Upper lobe of left lung (tissue), 6 donors: ENCODE data around the gene CAMK1D. TPM values are rescaled to one million over a fixed set of nuclear protein-coding genes. Genes with fewer than 3 reads are reported as not detected.
A peak's percentile ranks its signal among the peaks of the same experiment; 100 is the strongest.
"Not testable (repeated sequence)": the region's sequence is repeated elsewhere in the genome, so short reads cannot be mapped to it uniquely, and the experiment has no call there.

Experiments used
- ATAC-seq, 2 donors: fragments of 200-7000 bp; cut with Tn5 transposase; one replicate each; pipeline ENCODE4 v1.9.1; 2022; ENCODE audit warnings: mild to moderate bottlenecking in 2 of 2, moderate library complexity in 2 of 2; ENCODE audit not compliant: low FRiP score in 2 of 2
- DNase-seq, 2 donors: peaks; one replicate each; pipeline ENCODE4 v3.0.0-alpha.2; 2019 to 2020
- H3K27ac ChIP-seq, 4 donors: fragments of 200-600 bp; sonication (generic); one replicate each; pipeline ENCODE4 v1.5.1; 2016 to 2019
- H3K27me3 ChIP-seq, 4 donors: fragments of 200-600 bp; sonication (generic); one replicate each; pipeline ENCODE4 v1.5.1; 2017 to 2019
- H3K36me3 ChIP-seq, 4 donors: fragments of 200-600 bp; sonication (generic); one replicate each; pipeline ENCODE4 v1.5.1; 2016 to 2019
- H3K4me1 ChIP-seq, 4 donors: fragments of 200-600 bp; sonication (generic); one replicate each; pipeline ENCODE4 v1.5.1; 2018 to 2019
- H3K4me3 ChIP-seq, 4 donors: fragments of 200-600 bp; sonication (generic); one replicate each; pipeline ENCODE4 v1.5.1; 2017 to 2019; ENCODE audit warnings: mild to moderate bottlenecking in 2 of 4, moderate library complexity in 1 of 4
- H3K9me3 ChIP-seq, 4 donors: fragments of 200-600 bp; sonication (generic); one replicate each; pipeline ENCODE4 v1.5.1; 2018 to 2019
- CTCF ChIP-seq, 6 experiments: fragments of 450-650 bp in 4 of 6; fragments of 200-600 bp in 2 of 6; sonication (generic) in 2 of 6; IDR thresholded peaks; one replicate each; pipeline ENCODE4 v1.5.1; 2016 to 2019; ENCODE audit warnings: antibody characterized with exemption in 6 of 6
- EP300 ChIP-seq, 4 donors: sonication (generic); formaldehyde crosslinking; IDR thresholded peaks; one replicate each; pipeline ENCODE4 v1.5.1; 2017; ENCODE audit warnings: antibody characterized with exemption in 4 of 4, control low read depth in 2 of 4
- POLR2A ChIP-seq, 4 donors: fragments of 450-650 bp; IDR thresholded peaks; one replicate each; pipeline ENCODE4 v1.5.1; 2016 to 2017; ENCODE audit warnings: antibody characterized with exemption in 4 of 4, mild to moderate bottlenecking in 2 of 4
- POLR2AphosphoS5 ChIP-seq, 2 donors: sonication (generic); formaldehyde crosslinking; IDR thresholded peaks; one replicate each; pipeline ENCODE4 v1.5.1; 2017; ENCODE audit warnings: antibody characterized with exemption in 2 of 2
- WGBS, 2 donors: methylation state at CpG; one replicate each; pipeline ENCODE4 v1.1.5; 2017 to 2018; 5-methylcytosine and 5-hydroxymethylcytosine counted together
- total RNA-seq, 6 donors: library from RNA; depleted of rRNA in 4 of 6; stranded (reverse); fragments of >200 nt in 4 of 6; gene quantifications; one replicate each; pipeline versions ENCODE4 v1.1.0 to v1.2.1, GENCODE V29; 2016 to 2021
- donor health status: DM: no; HTN: no; CAD: no; lungs with moderate emphysema.
- donor health status: DM: no; HTN: yes; CAD: no; lungs with severe emphysema.

Gene CAMK1D
- total RNA-seq, 6 donors from 2014 or later = 6.2 to 29.2 (median 19.0) TPM

DNA sequence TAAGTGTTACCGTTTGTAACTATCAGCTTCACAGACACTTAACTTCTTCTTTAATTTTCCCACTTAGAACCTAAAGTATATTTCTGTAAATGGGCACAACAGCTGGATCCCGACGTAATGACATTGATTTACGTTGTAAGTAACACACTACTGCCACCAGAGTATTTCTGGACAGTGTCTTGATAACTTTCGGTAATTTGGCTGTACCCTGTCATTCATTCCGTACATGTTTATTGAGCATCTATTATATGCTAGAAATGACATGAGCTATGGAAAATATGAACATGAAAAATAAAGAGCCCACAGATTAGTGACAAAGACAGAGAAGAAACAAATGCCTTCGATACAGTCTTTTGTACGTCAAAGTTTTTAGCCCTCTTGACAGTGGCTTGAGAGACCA lies 360.8 kb downstream of the CAMK1D start:
- Histone ChIP-seq H3K36me3 (no peaks in the 10 kb centered on the region), H3K4me3 (no peak overlapping the region), H3K9me3 (no peaks in the 10 kb centered on the region), H3K27me3 (no peaks in the 10 kb centered on the region), H3K27ac (no peak overlapping the region), H3K4me1 (peaks cover 15 to 30% (median 18%) of the 10 kb centered on the region in 4 donors)
- 92% methylated on average over 8 of the region's 8 CpGs for WGBS, 2 donors
- TF ChIP-seq POLR2A (IDR thresholded peaks at IDR 0.05) (no peak), POLR2AphosphoS5 (IDR thresholded peaks at IDR 0.05) (no peak), EP300 (IDR thresholded peaks at IDR 0.05) (no peak), CTCF (IDR thresholded peaks at IDR 0.05) (no peak)
- no peak for ATAC-seq
- DNase-seq = no peak

GRCh38 chr10:12710594-12711349 lies 361.4 kb downstream of the CAMK1D start:
- DNase-seq (peak in 1 of 2 donors; percentile 72), ATAC-seq (peak; percentile 81 to 92)
- peaks cover 15 to 30% (median 18%) of the 10 kb centered on the region in 4 donors for H3K4me1 ChIP-seq
- no peak overlapping the region for H3K27ac ChIP-seq
- no peaks in the 10 kb centered on the region for H3K36me3 ChIP-seq
- no peaks in the 10 kb centered on the region for H3K9me3 ChIP-seq
- no peak overlapping the region for H3K4me3 ChIP-seq
- TF ChIP-seq POLR2A (IDR thresholded peaks at IDR 0.05) = no peak
- peak; percentile 71 to 88 (median 82) for TF ChIP-seq CTCF (IDR thresholded peaks at IDR 0.05)
- TF ChIP-seq EP300 (IDR thresholded peaks at IDR 0.05) = no peak
- no peak for TF ChIP-seq POLR2AphosphoS5 (IDR thresholded peaks at IDR 0.05)
- no peaks in the 10 kb centered on the region for H3K27me3 ChIP-seq
- 42 to 47% methylated on average over 9 of the region's 9 CpGs for WGBS, 2 donors

DNA sequence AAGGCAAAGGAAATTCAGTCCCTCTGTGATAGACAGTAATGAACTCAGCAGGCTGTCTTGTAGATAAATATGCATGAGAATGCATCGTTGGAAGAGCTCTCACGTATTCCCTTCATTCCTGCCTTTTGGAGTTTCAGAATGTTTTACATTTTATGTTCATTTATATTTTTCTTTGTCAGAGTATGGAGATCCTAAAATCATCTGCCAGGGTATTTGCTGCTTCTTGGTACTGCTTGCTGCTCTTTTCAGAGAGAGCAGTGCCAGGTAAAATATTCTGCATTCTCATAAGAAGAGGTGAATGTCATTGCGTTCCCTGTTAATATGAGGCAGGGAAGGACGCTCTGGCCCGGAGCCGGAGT lies 362.0 kb downstream of the CAMK1D start:
- H3K36me3 ChIP-seq = no peaks in the 10 kb centered on the region
- H3K27ac ChIP-seq = no peak overlapping the region
- TF ChIP-seq EP300 (IDR thresholded peaks at IDR 0.05) (no peak), POLR2AphosphoS5 (IDR thresholded peaks at IDR 0.05) (no peak)
- 66 to 67% methylated on average over 6 of the region's 6 CpGs for WGBS, 2 donors
- DNase-seq (no peak), ATAC-seq (no peak)
- no peaks in the 10 kb centered on the region for H3K9me3 ChIP-seq
- H3K4me1 ChIP-seq = peaks cover 15 to 30% (median 18%) of the 10 kb centered on the region in 4 donors
- H3K4me3 ChIP-seq = no peak overlapping the region
- no peaks in the 10 kb centered on the region for H3K27me3 ChIP-seq

- WGBS, 2 donors = 90 to 95% methylated on average over 10 to 11 of the region's 11 CpGs
- TF ChIP-seq POLR2AphosphoS5 (IDR thresholded peaks at IDR 0.05) (no peak), POLR2A (IDR thresholded peaks at IDR 0.05) (no peak), CTCF (IDR thresholded peaks at IDR 0.05) (no peak), EP300 (IDR thresholded peaks at IDR 0.05) (no peak)
- H3K9me3 ChIP-seq = no peaks in the 10 kb centered on the region
- no peaks in the 10 kb centered on the region for H3K27me3 ChIP-seq
- no peak for ATAC-seq
- H3K27ac ChIP-seq = no peak overlapping the region
- no peak overlapping the region for H3K4me3 ChIP-seq
- no peak for DNase-seq
- H3K36me3 ChIP-seq = no peaks in the 10 kb centered on the region
- H3K4me1 ChIP-seq = peaks cover 8 to 22% (median 12%) of the 10 kb centered on the region in 4 donors
Measured at GRCh38 chr10:12712293-12712983, 363.1 kb downstream of the CAMK1D start.

DNA sequence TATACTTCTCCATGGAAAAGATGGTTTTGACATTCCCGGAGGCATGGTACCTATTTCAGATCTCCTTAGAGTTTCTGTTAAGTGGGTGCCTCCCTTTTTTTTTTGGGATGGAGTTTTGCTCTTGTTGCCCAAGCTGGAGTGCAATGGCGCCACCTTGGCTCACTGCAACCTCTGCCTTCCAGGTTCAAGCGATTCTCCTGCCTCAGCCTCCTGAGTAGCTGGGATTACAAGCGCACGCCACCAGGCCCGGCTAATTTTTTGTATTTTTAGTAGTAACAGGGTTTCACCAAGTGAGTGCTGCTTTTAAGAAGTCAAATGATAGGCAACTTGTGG lies 363.6 kb downstream of the CAMK1D start:
- not testable (repeated sequence) for H3K27me3 ChIP-seq, ATAC-seq, H3K4me3 ChIP-seq, H3K36me3 ChIP-seq, H3K9me3 ChIP-seq, DNase-seq, H3K27ac ChIP-seq
- peaks cover 3 to 18% (median 7%) of the 10 kb centered on the region in 4 donors for H3K4me1 ChIP-seq
- 93 to 98% methylated on average over 6 of the region's 6 CpGs for WGBS, 2 donors
